ENCODE results near the gene SNX20.

SNX20 gene

GRCh38 chr16:50711862-50712559, 30.9 kb upstream of the SNX20 start:
- no peak overlapping the region for H3K4me3 Mint-ChIP-seq
- intact Hi-C loops (cut with micrococcal nuclease), result no loop called here
- H3K4me1 Mint-ChIP-seq (ENCODE audit: low read depth), result peaks cover 92% of the 10 kb centered on the region
- peak overlapping the region; percentile 99 for H3K27ac Mint-ChIP-seq
- no peaks in the 10 kb centered on the region for H3K27me3 Mint-ChIP-seq
- H3K36me3 Mint-ChIP-seq (ENCODE audit: low read depth), result peaks cover 97% of the 10 kb centered on the region
- no peaks in the 10 kb centered on the region for H3K9me3 Mint-ChIP-seq

GRCh38 chr16:50711040-50711439, 29.9 kb upstream of the SNX20 start:
- peaks cover 89% of the 10 kb centered on the region for H3K4me1 Mint-ChIP-seq (ENCODE audit: low read depth)
- peaks cover 95% of the 10 kb centered on the region for H3K36me3 Mint-ChIP-seq (ENCODE audit: low read depth)
- H3K27ac Mint-ChIP-seq, result peak overlapping the region; percentile 99
- intact Hi-C loops (cut with micrococcal nuclease), result no loop called here
- H3K27me3 Mint-ChIP-seq, result no peaks in the 10 kb centered on the region
- H3K9me3 Mint-ChIP-seq, result no peaks in the 10 kb centered on the region
- no peak overlapping the region for H3K4me3 Mint-ChIP-seq

- intact Hi-C loops (cut with micrococcal nuclease), result loop anchor here (1.0 to 2.0 kb wide), 4 partner anchors 12 to 31 kb away; no protein-coding TSS in a partner anchor
- H3K36me3 Mint-ChIP-seq (ENCODE audit: low read depth), result peaks cover 95% of the 10 kb centered on the region
- peak overlapping the region; percentile 39 for H3K4me3 Mint-ChIP-seq
- no peaks in the 10 kb centered on the region for H3K27me3 Mint-ChIP-seq
- peaks cover 3% of the 10 kb centered on the region for H3K9me3 Mint-ChIP-seq
- peaks cover 94% of the 10 kb centered on the region for H3K4me1 Mint-ChIP-seq (ENCODE audit: low read depth)
- H3K27ac Mint-ChIP-seq, result peak overlapping the region; percentile 99
These were observed 28.9 kb upstream of the SNX20 start for GRCh38 chr16:50709980-50710379.

GRCh38 chr16:50709061-50709684, 28.1 kb upstream of the SNX20 start:
- peak overlapping the region; percentile 64 for H3K4me3 Mint-ChIP-seq
- peaks cover 95% of the 10 kb centered on the region for H3K36me3 Mint-ChIP-seq (ENCODE audit: low read depth)
- H3K4me1 Mint-ChIP-seq (ENCODE audit: low read depth), result peaks cover 95% of the 10 kb centered on the region

GRCh38 chr16:50708373-50709060, 27.4 kb upstream of the SNX20 start:
- intact Hi-C loops (cut with micrococcal nuclease), result loop anchor here (1.0 to 2.0 kb wide), 4 partner anchors 10 to 33 kb away; no protein-coding TSS in a partner anchor
- peak overlapping the region; percentile 64 for H3K4me3 Mint-ChIP-seq
- H3K9me3 Mint-ChIP-seq, result peaks cover 18% of the 10 kb centered on the region
- H3K27ac Mint-ChIP-seq, result peak overlapping the region; percentile 99
- peaks cover 95% of the 10 kb centered on the region for H3K36me3 Mint-ChIP-seq (ENCODE audit: low read depth)
- peaks cover 88% of the 10 kb centered on the region for H3K4me1 Mint-ChIP-seq (ENCODE audit: low read depth)
- H3K27me3 Mint-ChIP-seq, result no peaks in the 10 kb centered on the region

More at GRCh38 chr16:50709061-50709684, 28.1 kb upstream of the SNX20 start:
- H3K9me3 Mint-ChIP-seq, result peaks cover 11% of the 10 kb centered on the region
- peak overlapping the region; percentile 99 for H3K27ac Mint-ChIP-seq
- intact Hi-C loops (cut with micrococcal nuclease), result loop anchor here (1.0 to 2.0 kb wide), 4 partner anchors 11 to 32 kb away; no protein-coding TSS in a partner anchor
- no peaks in the 10 kb centered on the region for H3K27me3 Mint-ChIP-seq

- peak overlapping the region; percentile 18 for H3K27ac Mint-ChIP-seq
- H3K4me3 Mint-ChIP-seq, result no peak overlapping the region
- peaks cover 19% of the 10 kb centered on the region for H3K9me3 Mint-ChIP-seq
- H3K36me3 Mint-ChIP-seq (ENCODE audit: low read depth), result peaks cover 94% of the 10 kb centered on the region
- H3K4me1 Mint-ChIP-seq (ENCODE audit: low read depth), result peaks cover 74% of the 10 kb centered on the region
- intact Hi-C loops (cut with micrococcal nuclease), result no loop called here
- H3K27me3 Mint-ChIP-seq, result no peaks in the 10 kb centered on the region
These were observed 25.1 kb upstream of the SNX20 start for GRCh38 chr16:50706250-50706649.

- Mint-ChIP-seq H3K9me3 (peaks cover 19% of the 10 kb centered on the region), H3K27ac (peak overlapping the region; percentile 18), H3K4me3 (no peak overlapping the region), H3K36me3 (ENCODE audit: low read depth) (peaks cover 94% of the 10 kb centered on the region), H3K27me3 (no peaks in the 10 kb centered on the region), H3K4me1 (ENCODE audit: low read depth) (peaks cover 72% of the 10 kb centered on the region)
- intact Hi-C loops (cut with micrococcal nuclease), result no loop called here
These were observed 24.5 kb upstream of the SNX20 start for GRCh38 chr16:50705436-50706110.

GRCh38 chr16:50704245-50704644, 23.1 kb upstream of the SNX20 start:
- H3K36me3 Mint-ChIP-seq (ENCODE audit: low read depth), result peaks cover 96% of the 10 kb centered on the region

GRCh38 chr16:50702725-50703124, 21.6 kb upstream of the SNX20 start:
- H3K36me3 Mint-ChIP-seq (ENCODE audit: low read depth), result peaks cover 95% of the 10 kb centered on the region
- no peak overlapping the region for H3K27ac Mint-ChIP-seq
- peaks cover 72% of the 10 kb centered on the region for H3K4me1 Mint-ChIP-seq (ENCODE audit: low read depth)
- no peak overlapping the region for H3K4me3 Mint-ChIP-seq
- intact Hi-C loops (cut with micrococcal nuclease), result no loop called here
- H3K9me3 Mint-ChIP-seq, result peaks cover 19% of the 10 kb centered on the region
- no peaks in the 10 kb centered on the region for H3K27me3 Mint-ChIP-seq

More at GRCh38 chr16:50704245-50704644, 23.1 kb upstream of the SNX20 start:
- Mint-ChIP-seq H3K4me3 (no peak overlapping the region), H3K4me1 (ENCODE audit: low read depth) (peaks cover 72% of the 10 kb centered on the region), H3K27ac (no peak overlapping the region), H3K27me3 (no peaks in the 10 kb centered on the region), H3K9me3 (peaks cover 19% of the 10 kb centered on the region)
- intact Hi-C loops (cut with micrococcal nuclease), result no loop called here

- intact Hi-C loops (cut with micrococcal nuclease), result loop anchor here (5.0 kb wide), 2 partner anchors 43 to 422 kb away; partner anchors contain the start of gene CYLD
- H3K4me3 Mint-ChIP-seq, result peak overlapping the region; percentile 44
- H3K27ac Mint-ChIP-seq, result peak overlapping the region; percentile 91
- peaks cover 12% of the 10 kb centered on the region for H3K9me3 Mint-ChIP-seq
- H3K36me3 Mint-ChIP-seq (ENCODE audit: low read depth), result peaks cover 76% of the 10 kb centered on the region
- H3K4me1 Mint-ChIP-seq (ENCODE audit: low read depth), result peaks cover 75% of the 10 kb centered on the region
- no peaks in the 10 kb centered on the region for H3K27me3 Mint-ChIP-seq
These were observed 18.4 kb upstream of the SNX20 start for GRCh38 chr16:50699326-50700159.

- Mint-ChIP-seq H3K27ac (peak overlapping the region; percentile 91), H3K4me1 (ENCODE audit: low read depth) (peaks cover 83% of the 10 kb centered on the region), H3K36me3 (ENCODE audit: low read depth) (peaks cover 72% of the 10 kb centered on the region), H3K9me3 (no peaks in the 10 kb centered on the region), H3K27me3 (no peaks in the 10 kb centered on the region), H3K4me3 (peak overlapping the region; percentile 80)
- intact Hi-C loops (cut with micrococcal nuclease), result loop anchor here (1.0 to 5.0 kb wide), 3 partner anchors 11 to 421 kb away; partner anchors contain the start of gene CYLD
These were observed 17.0 kb upstream of the SNX20 start for GRCh38 chr16:50697881-50698767.

- H3K36me3 Mint-ChIP-seq (ENCODE audit: low read depth), result peaks cover 65% of the 10 kb centered on the region
- peak overlapping the region; percentile 80 for H3K4me3 Mint-ChIP-seq
- intact Hi-C loops (cut with micrococcal nuclease), result loop anchor here (5.0 kb wide), 2 partner anchors 45 to 420 kb away; partner anchors contain the start of gene CYLD
- peak overlapping the region; percentile 91 for H3K27ac Mint-ChIP-seq
- H3K27me3 Mint-ChIP-seq, result no peaks in the 10 kb centered on the region
- H3K4me1 Mint-ChIP-seq (ENCODE audit: low read depth), result peaks cover 87% of the 10 kb centered on the region
- no peaks in the 10 kb centered on the region for H3K9me3 Mint-ChIP-seq
These were observed 16.3 kb upstream of the SNX20 start for GRCh38 chr16:50697421-50697715.
